ENCODE results near the gene PRKG1.
A peak's percentile ranks its signal among the peaks of the same experiment; 100 is the strongest.

PRKG1 gene

GRCh38 chr10:51862149-51862548, 787.9 kb downstream of the PRKG1 start:
- no peak for DNase-seq

GRCh38 chr10:51867956-51868355, 793.7 kb downstream of the PRKG1 start:
- DNase-seq: no peak

GRCh38 chr10:51874131-51874530, 799.8 kb downstream of the PRKG1 start:
- no peak for DNase-seq

GRCh38 chr10:51875610-51876009, 801.3 kb downstream of the PRKG1 start:
- DNase-seq: no peak

GRCh38 chr10:51876503-51876902, 802.2 kb downstream of the PRKG1 start:
- no peak for DNase-seq

- no peak for DNase-seq
Measured at GRCh38 chr10:51876979-51877378, 802.7 kb downstream of the PRKG1 start.

- no peak for DNase-seq
Measured at GRCh38 chr10:51877636-51878035, 803.3 kb downstream of the PRKG1 start.

GRCh38 chr10:51878695-51879094, 804.4 kb downstream of the PRKG1 start:
- no peak for DNase-seq

GRCh38 chr10:51879238-51879637, 805.0 kb downstream of the PRKG1 start:
- peak; percentile 75 for DNase-seq

- DNase-seq: no peak
Measured at GRCh38 chr10:51881213-51881612, 806.9 kb downstream of the PRKG1 start.

- DNase-seq: no peak
Measured at GRCh38 chr10:51886438-51887068, 812.3 kb downstream of the PRKG1 start.

GRCh38 chr10:51888263-51888662, 814.0 kb downstream of the PRKG1 start:
- no peak for DNase-seq

- DNase-seq: no peak
Measured at GRCh38 chr10:51892313-51892712, 818.0 kb downstream of the PRKG1 start.

- DNase-seq: peak; percentile 3
Measured at GRCh38 chr10:51892965-51893658, 818.8 kb downstream of the PRKG1 start.

GRCh38 chr10:51894771-51895578, 820.7 kb downstream of the PRKG1 start:
- no peak for DNase-seq

GRCh38 chr10:51896849-51897248, 822.6 kb downstream of the PRKG1 start:
- no peak for DNase-seq

GRCh38 chr10:51897560-51897959, 823.3 kb downstream of the PRKG1 start:
- no peak for DNase-seq

GRCh38 chr10:51900180-51900579, 825.9 kb downstream of the PRKG1 start:
- no peak for DNase-seq

- DNase-seq: no peak
Measured at GRCh38 chr10:51903675-51904074, 829.4 kb downstream of the PRKG1 start.

- DNase-seq: no peak
Measured at GRCh38 chr10:51905032-51905431, 830.7 kb downstream of the PRKG1 start.

- DNase-seq: no peak
Measured at GRCh38 chr10:51907361-51907760, 833.1 kb downstream of the PRKG1 start.

- no peak for DNase-seq
Measured at GRCh38 chr10:51910189-51910588, 835.9 kb downstream of the PRKG1 start.

- no peak for DNase-seq
Measured at GRCh38 chr10:51910596-51910995, 836.3 kb downstream of the PRKG1 start.

GRCh38 chr10:51911723-51912122, 837.4 kb downstream of the PRKG1 start:
- no peak for DNase-seq
